Stimulated activated naive B cell treated with anti-CD40 and anti-IgM and Interleukin-4, amounts not matched to agents 10 μg/mL and 1 μg/mL and 100 μg/mL, for 72 hours (primary cell): ENCODE results near the gene MRPL27.

Experiments used
- ATAC-seq, 2 donors: fragments of 150-1000 bp; cut with Tn5 transposase; replicated peaks; 2 replicates each; pipeline ENCODE4 v1.10.0; 2021; ENCODE audit warnings: moderate library complexity in 1 of 2
- DNase-seq: peaks from one replicate; pipeline ENCODE4 v3.0.0; 2021
- H3K27ac Mint-ChIP-seq: one replicate; pipeline ENCODE4 v1.8.0; 2022; ENCODE audit warnings: mild to moderate bottlenecking, mixed read lengths
- H3K27me3 Mint-ChIP-seq, 2 donors: one replicate each; pipeline ENCODE4 v1.8.0; 2022; ENCODE audit warnings: mixed read lengths in 2 of 2
- H3K36me3 Mint-ChIP-seq, 2 donors: one replicate each; pipeline ENCODE4 v1.8.0; 2022; ENCODE audit warnings: mixed read lengths in 2 of 2, mild to moderate bottlenecking in 1 of 2
- H3K4me1 Mint-ChIP-seq, 2 donors: one replicate each; pipeline ENCODE4 v1.8.0; 2022; ENCODE audit warnings: mixed read lengths in 2 of 2, mild to moderate bottlenecking in 1 of 2
- H3K4me3 Mint-ChIP-seq, 2 donors: one replicate each; pipeline ENCODE4 v1.8.0; 2022; ENCODE audit warnings: mild to moderate bottlenecking in 2 of 2, mixed read lengths in 2 of 2, moderate library complexity in 1 of 2
- H3K9me3 Mint-ChIP-seq, 2 donors: one replicate each; pipeline ENCODE4 v1.8.0; 2022; ENCODE audit warnings: mixed read lengths in 2 of 2, mild to moderate bottlenecking in 1 of 2

The MRPL27 gene

GRCh38 chr17:50332196-50332595 is 40.8 kb downstream of the MRPL27 start:
- Mint-ChIP-seq H3K9me3 (no peaks in the 10 kb centered on the region), H3K4me3 (no peak overlapping the region), H3K27ac (no peak overlapping the region), H3K36me3 (no peaks in the 10 kb centered on the region), H3K4me1 (peaks cover 4 to 6% of the 10 kb centered on the region in 2 donors), H3K27me3 (peaks cover 20 to 32% of the 10 kb centered on the region in 2 donors)
- no peak for DNase-seq
- ATAC-seq = no peak

GRCh38 chr17:50331085-50331791 is 41.7 kb downstream of the MRPL27 start:
- Mint-ChIP-seq H3K27me3 (peaks cover 20 to 32% of the 10 kb centered on the region in 2 donors), H3K36me3 (no peaks in the 10 kb centered on the region), H3K4me1 (peaks cover 8 to 11% of the 10 kb centered on the region in 2 donors), H3K27ac (no peak overlapping the region), H3K4me3 (no peak overlapping the region), H3K9me3 (no peaks in the 10 kb centered on the region)
- ATAC-seq (peak; percentile 38 to 75), DNase-seq (no peak)

GRCh38 chr17:50330151-50330775 is 42.7 kb downstream of the MRPL27 start:
- H3K9me3 Mint-ChIP-seq = no peaks in the 10 kb centered on the region
- peaks cover 8 to 11% of the 10 kb centered on the region in 2 donors for H3K4me1 Mint-ChIP-seq
- H3K36me3 Mint-ChIP-seq = no peaks in the 10 kb centered on the region
- H3K27ac Mint-ChIP-seq = no peak overlapping the region
- DNase-seq (no peak), ATAC-seq (no peak)
- no peak overlapping the region for H3K4me3 Mint-ChIP-seq
- peaks cover 20 to 32% of the 10 kb centered on the region in 2 donors for H3K27me3 Mint-ChIP-seq

GRCh38 chr17:50329716-50330115 is 43.3 kb downstream of the MRPL27 start:
- peaks cover 20 to 32% of the 10 kb centered on the region in 2 donors for H3K27me3 Mint-ChIP-seq
- no peaks in the 10 kb centered on the region for H3K9me3 Mint-ChIP-seq
- peaks cover 8 to 11% of the 10 kb centered on the region in 2 donors for H3K4me1 Mint-ChIP-seq
- no peak overlapping the region for H3K27ac Mint-ChIP-seq
- H3K36me3 Mint-ChIP-seq = no peaks in the 10 kb centered on the region
- no peak for DNase-seq
- no peak overlapping the region for H3K4me3 Mint-ChIP-seq
- ATAC-seq = no peak

GRCh38 chr17:50328363-50329325 is 44.3 kb downstream of the MRPL27 start:
- Mint-ChIP-seq H3K27me3 (peaks cover 17 to 28% of the 10 kb centered on the region in 2 donors), H3K36me3 (no peaks in the 10 kb centered on the region), H3K4me3 (no peak overlapping the region), H3K9me3 (no peaks in the 10 kb centered on the region), H3K4me1 (peaks cover 7 to 8% of the 10 kb centered on the region in 2 donors), H3K27ac (no peak overlapping the region)
- no peak for ATAC-seq
- DNase-seq = no peak

GRCh38 chr17:50326831-50327364 is 46.1 kb downstream of the MRPL27 start:
- DNase-seq (no peak), ATAC-seq (peak in 1 of 2 donors; percentile 44)
- peaks cover 5 to 7% of the 10 kb centered on the region in 2 donors for H3K4me1 Mint-ChIP-seq
- H3K4me3 Mint-ChIP-seq = no peak overlapping the region
- H3K27ac Mint-ChIP-seq = no peak overlapping the region
- H3K27me3 Mint-ChIP-seq = peaks cover 7 to 17% of the 10 kb centered on the region in 2 donors
- H3K36me3 Mint-ChIP-seq = no peaks in the 10 kb centered on the region
- no peaks in the 10 kb centered on the region for H3K9me3 Mint-ChIP-seq

- H3K27ac Mint-ChIP-seq = no peak overlapping the region
- no peak overlapping the region for H3K4me3 Mint-ChIP-seq
- H3K9me3 Mint-ChIP-seq = no peaks in the 10 kb centered on the region
- no peaks in the 10 kb centered on the region for H3K36me3 Mint-ChIP-seq
- no peak for DNase-seq
- H3K4me1 Mint-ChIP-seq = peaks cover 5% of the 10 kb centered on the region in 2 donors
- no peak for ATAC-seq
- H3K27me3 Mint-ChIP-seq = peaks cover 6 to 17% of the 10 kb centered on the region in 2 donors
Observed at GRCh38 chr17:50325906-50326305, 47.1 kb downstream of the MRPL27 start.

GRCh38 chr17:50323060-50323459 is 49.9 kb downstream of the MRPL27 start:
- Mint-ChIP-seq H3K4me3 (no peak overlapping the region), H3K9me3 (no peaks in the 10 kb centered on the region), H3K27me3 (no peaks in the 10 kb centered on the region), H3K27ac (no peak overlapping the region), H3K4me1 (peaks cover 5% of the 10 kb centered on the region in 2 donors), H3K36me3 (no peaks in the 10 kb centered on the region)
- DNase-seq = no peak
- no peak for ATAC-seq

- no peak overlapping the region for H3K27ac Mint-ChIP-seq
- H3K4me1 Mint-ChIP-seq = peaks cover 5% of the 10 kb centered on the region in 2 donors
- H3K4me3 Mint-ChIP-seq = no peak overlapping the region
- no peak for ATAC-seq
- no peaks in the 10 kb centered on the region for H3K9me3 Mint-ChIP-seq
- H3K36me3 Mint-ChIP-seq = no peaks in the 10 kb centered on the region
- DNase-seq = no peak
- H3K27me3 Mint-ChIP-seq = no peaks in the 10 kb centered on the region
Observed at GRCh38 chr17:50322271-50322670, 50.7 kb downstream of the MRPL27 start.

- Mint-ChIP-seq H3K36me3 (no peaks in the 10 kb centered on the region), H3K4me1 (no peaks in the 10 kb centered on the region), H3K4me3 (no peak overlapping the region), H3K9me3 (no peaks in the 10 kb centered on the region), H3K27ac (no peak overlapping the region), H3K27me3 (peaks cover 4 to 5% of the 10 kb centered on the region in 2 donors)
- ATAC-seq = no peak
- DNase-seq = no peak
Observed at GRCh38 chr17:50319306-50320004, 53.5 kb downstream of the MRPL27 start.

GRCh38 chr17:50318501-50319285 is 54.3 kb downstream of the MRPL27 start:
- Mint-ChIP-seq H3K9me3 (no peaks in the 10 kb centered on the region), H3K27ac (no peak overlapping the region), H3K4me3 (no peak overlapping the region), H3K4me1 (no peaks in the 10 kb centered on the region), H3K27me3 (peaks cover 8 to 9% of the 10 kb centered on the region in 2 donors), H3K36me3 (no peaks in the 10 kb centered on the region)
- DNase-seq (no peak), ATAC-seq (no peak)
